GM11168 (cell line): ENCODE data around the gene UBE4B.
"Not testable (repeated sequence)": the region's sequence is repeated elsewhere in the genome, so short reads cannot be mapped to it uniquely, and the experiment has no call there.

Source experiments
- in situ Hi-C: fragments of 300-500 bp; cut with MboI; formaldehyde crosslinking; loops from one replicate; pipeline ENCODE4 v1.12.0; 2022; ENCODE audit warnings: low sequenced_read_pairs; ENCODE audit not compliant: unreplicated experiment

UBE4B gene

GRCh38 chr1:10068605-10069294, 36.0 kb downstream of the UBE4B start:
- in situ Hi-C loops, result no loop called here

GRCh38 chr1:10070206-10070605, 37.4 kb downstream of the UBE4B start:
- in situ Hi-C loops, result no loop called here

GRCh38 chr1:10071640-10072039, 38.9 kb downstream of the UBE4B start:
- in situ Hi-C loops, result no loop called here

- in situ Hi-C loops, result not testable (repeated sequence)
Measured at GRCh38 chr1:10073371-10073770, 40.6 kb downstream of the UBE4B start.

GRCh38 chr1:10074059-10074851, 41.5 kb downstream of the UBE4B start:
- in situ Hi-C loops, result no loop called here

- in situ Hi-C loops, result loop anchor here (5.0 kb wide), 1 partner anchor 77 kb away; no protein-coding TSS in a partner anchor
Measured at GRCh38 chr1:10074852-10075730, 42.3 kb downstream of the UBE4B start.

- in situ Hi-C loops, result loop anchor here (5.0 kb wide), 1 partner anchor 77 kb away; no protein-coding TSS in a partner anchor
Measured at GRCh38 chr1:10075732-10076131, 43.0 kb downstream of the UBE4B start.

GRCh38 chr1:10078494-10078893, 45.7 kb downstream of the UBE4B start:
- in situ Hi-C loops, result loop anchor here (5.0 kb wide), 1 partner anchor 74 kb away; no protein-coding TSS in a partner anchor

- in situ Hi-C loops, result no loop called here
Measured at GRCh38 chr1:10080523-10080922, 47.8 kb downstream of the UBE4B start.

GRCh38 chr1:10082785-10083479, 50.2 kb downstream of the UBE4B start:
- in situ Hi-C loops, result no loop called here

- in situ Hi-C loops, result no loop called here
Measured at GRCh38 chr1:10084045-10084444, 51.3 kb downstream of the UBE4B start.

GRCh38 chr1:10085076-10085475, 52.3 kb downstream of the UBE4B start:
- in situ Hi-C loops, result no loop called here

GRCh38 chr1:10087210-10087609, 54.5 kb downstream of the UBE4B start:
- in situ Hi-C loops, result no loop called here

GRCh38 chr1:10101929-10102328, 69.2 kb downstream of the UBE4B start:
- in situ Hi-C loops, result no loop called here

- in situ Hi-C loops, result no loop called here
Measured at GRCh38 chr1:10103193-10103592, 70.4 kb downstream of the UBE4B start.

- in situ Hi-C loops, result no loop called here
Measured at GRCh38 chr1:10104834-10105233, 72.1 kb downstream of the UBE4B start.

- in situ Hi-C loops, result no loop called here
Measured at GRCh38 chr1:10105484-10105883, 72.7 kb downstream of the UBE4B start.

- in situ Hi-C loops, result no loop called here
Measured at GRCh38 chr1:10106241-10106640, 73.5 kb downstream of the UBE4B start.

GRCh38 chr1:10106756-10107475, 74.2 kb downstream of the UBE4B start:
- in situ Hi-C loops, result no loop called here
